K562 (cell line): ENCODE measurements around the gene ABHD8. TPM values are rescaled to one million over a fixed set of nuclear protein-coding genes. Genes with fewer than 3 reads are reported as not detected.
A peak's percentile ranks its signal among the peaks of the same experiment; 100 is the strongest.

Source experiments
- ATAC-seq: fragments of 200-7000 bp; cut with Tn5 transposase; 3 replicates; pipeline ENCODE4 v1.9.1; 2020; ENCODE audit warnings: moderate library complexity
- BruUV-seq: library from RNA; stranded (reverse); fragments of 400-500 nt; replicated peaks from 2 replicates; lab custom pipeline; 2021; lab: Mats Ljungman, UMichigan
- CTCF ChIA-PET: fragments of 300-600 bp; formaldehyde crosslinking; extraction: SDS; loops from one replicate; lab custom pipeline; 2021; ENCODE audit warnings: low intra/inter-chr PET ratio; lab: Yijun Ruan, JAX
- POLR2A ChIA-PET: fragments of 300-600, 350-650 bp; sonication (Branson Sonifier 250); formaldehyde crosslinking; extraction: SDS; loops from one replicate; lab custom pipeline; 2021; ENCODE audit warnings: antibody characterized with exemption, inconsistent platforms; lab: Yijun Ruan, JAX
- DNase-seq, 4 experiments: peaks; one replicate each; pipeline versions ENCODE4 v3.0.0 to v3.0.0-alpha.2; 2011 to 2018; ENCODE audit warnings: low spot score in 3 of 4, mixed read lengths in 3 of 4; ENCODE audit errors: extremely low read depth in 1 of 4
- FAIRE-seq: peaks from 2 replicates; lab custom pipeline; 2011; peaks lifted over from hg19 to GRCh38; lab: Jason Lieb, UNC
- H2AFZ ChIP-seq: 2 replicates; pipeline ENCODE4 v1.6.0; 2011; ENCODE audit warnings: low read depth, low read length, control low read depth, inconsistent platforms
- H3K27ac ChIP-seq: fragments of 200-600 bp; 3 replicates; pipeline ENCODE4 v1.8.0; 2011; ENCODE audit warnings: low read depth, mild to moderate bottlenecking, control low read depth, inconsistent platforms, low read length, moderate library complexity, mixed read lengths; ENCODE audit errors: extremely low read depth
- H3K27me3 ChIP-seq, 2 experiments: fragments of 300-600 bp in 1 of 2; 2 replicates in 1 of 2; 3 replicates in 1 of 2; pipeline versions ENCODE4 v1.6.0 to v1.8.0; 2011; ENCODE audit warnings: inconsistent platforms in 2 of 2, low read length in 2 of 2, mild to moderate bottlenecking in 1 of 2, mixed read lengths in 1 of 2, moderate library complexity in 1 of 2; ENCODE audit not compliant: control insufficient read depth in 2 of 2, insufficient read depth in 2 of 2
- H3K36me3 ChIP-seq: fragments of 300-600 bp; 3 replicates; pipeline ENCODE4 v1.8.0; 2011; ENCODE audit warnings: mild to moderate bottlenecking, low read length, inconsistent platforms; ENCODE audit not compliant: control insufficient read depth, insufficient read depth
- H3K4me1 ChIP-seq, 2 experiments: fragments of 200-600 bp in 1 of 2; replicated peaks in 1 of 2; 2 replicates in 1 of 2; 3 replicates in 1 of 2; pipeline versions ENCODE4 v1.5.1 to v1.8.0; 2011; ENCODE audit warnings: inconsistent platforms in 2 of 2, low read length in 2 of 2, mild to moderate bottlenecking in 1 of 2, mixed read lengths in 1 of 2, moderate library complexity in 1 of 2; ENCODE audit not compliant: control insufficient read depth in 2 of 2, insufficient read depth in 2 of 2
- H3K4me2 ChIP-seq: 2 replicates; pipeline ENCODE4 v1.6.1; 2011; ENCODE audit warnings: low read length, control low read depth, inconsistent platforms, mixed read lengths; ENCODE audit not compliant: insufficient read depth
- H3K4me3 ChIP-seq: fragments of 200-600 bp; sonication (generic), shearing (Covaris generic); 2 replicates; pipeline ENCODE4 v1.5.1; 2016; ENCODE audit warnings: control low read depth, inconsistent platforms
- H3K79me2 ChIP-seq: fragments of 200-600 bp; 3 replicates; pipeline ENCODE4 v1.8.0; 2011; ENCODE audit warnings: low read length, inconsistent platforms; ENCODE audit not compliant: control insufficient read depth, insufficient read depth
- H3K9ac ChIP-seq, 2 experiments: 2 replicates each; pipeline versions ENCODE4 v1.6.0 to v1.6.1; 2011; ENCODE audit warnings: low read depth in 2 of 2, low read length in 2 of 2, control low read depth in 1 of 2, inconsistent platforms in 1 of 2, mild to moderate bottlenecking in 1 of 2, mixed read lengths in 1 of 2; ENCODE audit not compliant: insufficient read depth in 1 of 2
- H3K9me1 ChIP-seq: one replicate; pipeline ENCODE4 v1.6.0; 2011; ENCODE audit warnings: inconsistent platforms, mild to moderate bottlenecking, low read length, moderate library complexity; ENCODE audit not compliant: control insufficient read depth, insufficient read depth
- H3K9me3 ChIP-seq: replicated peaks from 2 replicates; pipeline ENCODE4 v1.5.1; 2011; ENCODE audit warnings: low read depth, low read length, inconsistent platforms; ENCODE audit not compliant: control insufficient read depth, insufficient read depth
- H4K20me1 ChIP-seq: replicated peaks from 2 replicates; pipeline ENCODE4 v1.6.1; 2011; ENCODE audit warnings: low read length, inconsistent platforms, mixed read lengths; ENCODE audit not compliant: control insufficient read depth, insufficient read depth
- POLR2G ChIP-seq: fragments of 200-400 bp; formaldehyde crosslinking; IDR thresholded peaks from 2 replicates; pipeline ENCODE4 v1.6.1; 2017; ENCODE audit warnings: low read depth, mild to moderate bottlenecking, antibody characterized with exemption, low read length, moderate library complexity
- WGBS: fragments of 100-300 bp; shearing (Covaris generic); methylation state at CpG from one replicate; pipeline ENCODE4 v1.1.6; 2016; ENCODE audit warnings: low coverage, mixed read lengths; ENCODE audit not compliant: insufficient coverage; ENCODE audit errors: missing lambda C conversion rate; 5-methylcytosine and 5-hydroxymethylcytosine counted together
- in situ Hi-C: fragments of 300-500 bp; cut with MboI; formaldehyde crosslinking; loops from 4 replicates; pipeline ENCODE4 v1.15.0; 2018; ENCODE audit warnings: inconsistent platforms, mixed read lengths
- intact Hi-C: fragments of 100-400 bp; cut with micrococcal nuclease; formaldehyde crosslinking; loops from 2 replicates; pipeline ENCODE4 v1.14.2; 2022
- polyA plus RNA-seq, 8 experiments: library from polyadenylated mRNA; depleted of rRNA in 4 of 8; stranded (reverse) in 5 of 8; unstranded in 3 of 8; fragments of >200 nt; fragmentation: Nextera tagmentation in 2 of 8; fragmentation: Illumina TruSeq in 1 of 8; extraction: Ambion mirVana in 2 of 8; extraction: Trizol in 1 of 8; gene quantifications; 2 replicates each; pipeline versions ENCODE4 v1.2.1 to v1.2.3, GENCODE V29; 2011 to 2014; ENCODE audit warnings: inconsistent platforms in 1 of 8, missing spikeins in 1 of 8
- total RNA-seq, 7 experiments: library from RNA; depleted of rRNA in 6 of 7; stranded (reverse); fragments of >200 nt in 6 of 7; fragmentation: Illumina TruSeq in 2 of 7; extraction: Trizol in 2 of 7; gene quantifications; 2 replicates each; pipeline versions ENCODE4 v1.2.1 to v1.2.3, GENCODE V29; 2011 to 2021; ENCODE audit warnings: low replicate concordance in 1 of 7
- TF ChIP-seq, protein P1 (sequence below): sonication (generic); formaldehyde crosslinking; IDR thresholded peaks from 2 replicates; pipeline ENCODE4 v1.8.1; 2023; ENCODE audit warnings: mild to moderate bottlenecking, missing genetic modification reagents
- TF ChIP-seq, protein P2 (sequence below): fragments of 250-450 bp; sonication (Bioruptor Pico); IDR thresholded peaks from 2 replicates; pipeline ENCODE4 v1.8.0; 2022; ENCODE audit warnings: moderate library complexity, mild to moderate bottlenecking, inconsistent platforms

Gene ABHD8
- total and polyA plus RNA-seq, 9 of the 15 experiments (the other 6 are each of a cell fraction or from before 2014, with no cell fraction given), result 0.04 to 6.6 (median 2.0) TPM; not detected in 1

DNA sequence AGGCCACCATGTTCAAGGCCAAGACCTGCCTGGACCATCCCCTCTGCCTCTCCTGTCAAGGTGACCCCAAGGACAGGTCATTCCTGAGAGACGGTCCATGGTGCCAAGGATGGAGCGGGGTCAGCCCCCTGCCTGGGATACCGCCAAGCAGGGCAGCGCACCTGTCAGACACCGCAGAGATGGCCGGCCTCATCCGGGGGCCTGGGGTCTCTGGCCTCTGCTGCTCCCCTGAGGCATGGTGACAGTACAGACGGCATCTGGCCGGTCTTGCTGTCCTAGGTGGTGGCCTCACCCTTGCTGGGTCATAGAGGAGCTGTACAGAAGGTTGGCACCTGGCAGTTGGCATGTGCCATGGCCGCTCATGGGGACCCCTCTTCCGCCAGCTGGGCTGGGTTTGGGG, 17.2 kb upstream of the ABHD8 start:
- FAIRE-seq, result no peak
- WGBS, result 78% methylated on average over 9 of the region's 11 CpGs

More for the DNA sequence above, 17.2 kb upstream of the ABHD8 start:
- Histone ChIP-seq H2AFZ (no peak overlapping the region), H3K36me3 (peaks cover 54% of the 10 kb centered on the region), H3K9me3 (no peaks in the 10 kb centered on the region), H4K20me1 (no peaks in the 10 kb centered on the region), H3K27ac (no peak overlapping the region), H3K4me3 (no peak overlapping the region), H3K9me1 (no peaks in the 10 kb centered on the region), H3K9ac (no peak overlapping the region), H3K4me2 (no peak overlapping the region), H3K79me2 (no peaks in the 10 kb centered on the region; the same call in 2 of the 3 replicates), H3K27me3 (no peaks in the 10 kb centered on the region), H3K4me1 (peaks cover 5 to 39% of the 10 kb centered on the region in 2 experiments; a peak in 4 of 5 replicates)
- intact Hi-C loops (no loop called here), in situ Hi-C loops (no loop called here)
- CTCF ChIA-PET, result no interaction called here
- DNase-seq (no peak), ATAC-seq (no peak)
- POLR2A ChIA-PET, result interaction anchor here (6.9 kb wide), 1 partner anchor 14 kb away, joined by 41 read pairs; the partner anchor contains the start of gene ANO8
- TF ChIP-seq, protein P1, sequence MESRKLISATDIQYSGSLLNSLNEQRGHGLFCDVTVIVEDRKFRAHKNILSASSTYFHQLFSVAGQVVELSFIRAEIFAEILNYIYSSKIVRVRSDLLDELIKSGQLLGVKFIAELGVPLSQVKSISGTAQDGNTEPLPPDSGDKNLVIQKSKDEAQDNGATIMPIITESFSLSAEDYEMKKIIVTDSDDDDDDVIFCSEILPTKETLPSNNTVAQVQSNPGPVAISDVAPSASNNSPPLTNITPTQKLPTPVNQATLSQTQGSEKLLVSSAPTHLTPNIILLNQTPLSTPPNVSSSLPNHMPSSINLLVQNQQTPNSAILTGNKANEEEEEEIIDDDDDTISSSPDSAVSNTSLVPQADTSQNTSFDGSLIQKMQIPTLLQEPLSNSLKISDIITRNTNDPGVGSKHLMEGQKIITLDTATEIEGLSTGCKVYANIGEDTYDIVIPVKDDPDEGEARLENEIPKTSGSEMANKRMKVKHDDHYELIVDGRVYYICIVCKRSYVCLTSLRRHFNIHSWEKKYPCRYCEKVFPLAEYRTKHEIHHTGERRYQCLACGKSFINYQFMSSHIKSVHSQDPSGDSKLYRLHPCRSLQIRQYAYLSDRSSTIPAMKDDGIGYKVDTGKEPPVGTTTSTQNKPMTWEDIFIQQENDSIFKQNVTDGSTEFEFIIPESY, result 0 out of 2 replicates have a peak, but pooled peaks have one; percentile 20
- peak; percentile 50; the same call in 1 of the 2 replicates for TF ChIP-seq POLR2G
- TF ChIP-seq, protein P2, sequence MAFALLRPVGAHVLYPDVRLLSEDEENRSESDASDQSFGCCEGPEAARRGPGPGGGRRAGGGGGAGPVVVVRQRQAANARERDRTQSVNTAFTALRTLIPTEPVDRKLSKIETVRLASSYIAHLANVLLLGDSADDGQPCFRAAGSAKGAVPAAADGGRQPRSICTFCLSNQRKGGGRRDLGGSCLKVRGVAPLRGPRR (CRISPR knock-in tag), result no peak
- BruUV-seq, result no TSS peak
